Body of pancreas (tissue), 4 donors: ENCODE data around the gene HIP1R.

Experiments used
- CTCF ChIP-seq, 7 experiments: fragments of 450-650 bp in 4 of 7; fragments of 200-600 bp in 3 of 7; sonication (generic) in 3 of 7; IDR thresholded peaks; one replicate each; pipeline ENCODE4 v1.5.1; 2016 to 2019; ENCODE audit warnings: antibody characterized with exemption in 7 of 7
- POLR2A ChIP-seq, 3 donors: fragments of 450-650 bp; IDR thresholded peaks; one replicate each; pipeline ENCODE4 v1.6.1; 2016; ENCODE audit warnings: antibody characterized with exemption in 3 of 3, mild to moderate bottlenecking in 2 of 3

- TF ChIP-seq CTCF (IDR thresholded peaks at IDR 0.05) (no peak), POLR2A (IDR thresholded peaks at IDR 0.05) (no peak)
Observed at GRCh38 chr12:122811777-122812176, 23.5 kb upstream of the HIP1R start.
